Heart left ventricle (tissue), 13 donors: ENCODE data around the gene HPS3.

Experiments used
- POLR2A ChIP-seq, 2 donors: fragments of 450-650 bp; IDR thresholded peaks; one replicate each; pipeline ENCODE4 v1.6.1; 2017; ENCODE audit warnings: antibody characterized with exemption in 2 of 2, mild to moderate bottlenecking in 2 of 2, moderate library complexity in 2 of 2
- TF ChIP-seq, protein P1 (sequence below), 12 donors: fragments of 200-600 bp; sonication (generic) in 4 of 12; IDR thresholded peaks; one replicate each; pipeline versions ENCODE4 v1.5.0 to v1.8.0; 2018 to 2022; ENCODE audit warnings: antibody characterized with exemption in 12 of 12, mild to moderate bottlenecking in 5 of 12
- donor health status: ischemic (EF 13 %, LVEDD 7.1; RV severe dilation, severe dysfunction).
- donor health status: DM: no; HTN: yes; CAD: no.
- donor health status: DM: no; HTN: no; CAD: no.
- donor health status: ischemic (EF 25% LVEDD 6.9; RV normal size, moderate dysfunction).
- donor health status: ischemic (EF 25% LVEDD 5.7; RV mildly dilated, moderate dysfunction).
- donor health status: ischemic (EF 35%, LVEDD 5.7; RV mildly dilated, moderate dysfunction).
- donor health status: nonischemic (EF 11% LVEDD 7.7; RV severe dilation, severe dysfunction).
- donor health status: DM: yes; HTN: yes; CAD: no.
- donor health status: PGD.
- donor health status: ischemic (EF 29% LVEDD 5.4; RV normal size, mild dysfunction).
- donor health status: nonischemic (EF 23%, LVEDD 6.1; RV moderate dilation, normal function).

DNA sequence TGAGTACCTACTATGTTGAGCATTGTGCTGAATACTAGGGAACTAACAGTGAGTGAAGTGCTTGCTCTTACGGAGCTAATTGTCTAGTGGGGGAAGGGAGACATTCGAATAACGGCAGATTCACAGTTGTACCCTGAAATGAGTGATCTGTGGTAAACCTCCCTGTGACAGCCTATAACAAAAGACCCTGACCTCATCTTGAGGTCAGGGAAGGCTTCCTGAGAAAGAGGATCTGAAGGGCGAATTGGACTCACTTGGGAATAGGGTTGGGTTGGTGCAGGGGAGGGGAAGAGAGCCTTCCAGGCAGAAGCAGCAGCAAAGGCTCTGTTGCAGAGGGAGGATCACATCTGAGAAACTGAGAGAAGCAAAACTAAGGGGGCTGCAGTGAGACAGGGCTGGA lies 13.2 kb downstream of the HPS3 start:
- TF ChIP-seq, protein P1, sequence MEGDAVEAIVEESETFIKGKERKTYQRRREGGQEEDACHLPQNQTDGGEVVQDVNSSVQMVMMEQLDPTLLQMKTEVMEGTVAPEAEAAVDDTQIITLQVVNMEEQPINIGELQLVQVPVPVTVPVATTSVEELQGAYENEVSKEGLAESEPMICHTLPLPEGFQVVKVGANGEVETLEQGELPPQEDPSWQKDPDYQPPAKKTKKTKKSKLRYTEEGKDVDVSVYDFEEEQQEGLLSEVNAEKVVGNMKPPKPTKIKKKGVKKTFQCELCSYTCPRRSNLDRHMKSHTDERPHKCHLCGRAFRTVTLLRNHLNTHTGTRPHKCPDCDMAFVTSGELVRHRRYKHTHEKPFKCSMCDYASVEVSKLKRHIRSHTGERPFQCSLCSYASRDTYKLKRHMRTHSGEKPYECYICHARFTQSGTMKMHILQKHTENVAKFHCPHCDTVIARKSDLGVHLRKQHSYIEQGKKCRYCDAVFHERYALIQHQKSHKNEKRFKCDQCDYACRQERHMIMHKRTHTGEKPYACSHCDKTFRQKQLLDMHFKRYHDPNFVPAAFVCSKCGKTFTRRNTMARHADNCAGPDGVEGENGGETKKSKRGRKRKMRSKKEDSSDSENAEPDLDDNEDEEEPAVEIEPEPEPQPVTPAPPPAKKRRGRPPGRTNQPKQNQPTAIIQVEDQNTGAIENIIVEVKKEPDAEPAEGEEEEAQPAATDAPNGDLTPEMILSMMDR (IDR thresholded peaks at IDR 0.05), result no peak
- no peak for TF ChIP-seq POLR2A (IDR thresholded peaks at IDR 0.05)
